Bronchial epithelial cell (primary cell): Measurements from ENCODE around the gene SNRPA1. TPM values are rescaled to one million over a fixed set of nuclear protein-coding genes. Genes with fewer than 3 reads are reported as not detected.
A peak's percentile ranks its signal among the peaks of the same experiment; 100 is the strongest.

ENCODE experiments used
- DNase-seq: peaks from one replicate; pipeline ENCODE4 v3.0.0-alpha.2; 2010; ENCODE audit warnings: low read depth
- FAIRE-seq: peaks from 2 replicates; lab custom pipeline; 2011; peaks lifted over from hg19 to GRCh38; lab: Jason Lieb, UNC
- H3K27me3 ChIP-seq: 2 replicates; pipeline ENCODE4 v1.5.1; 2011; ENCODE audit warnings: low read length; ENCODE audit not compliant: control insufficient read depth, insufficient read depth
- H3K36me3 ChIP-seq: 2 replicates; pipeline ENCODE4 v1.5.1; 2011; ENCODE audit warnings: low read length; ENCODE audit not compliant: control insufficient read depth, insufficient read depth
- H3K4me3 ChIP-seq: 2 replicates; pipeline ENCODE4 v1.5.1; 2011; ENCODE audit warnings: mild to moderate bottlenecking, low read depth, low read length, control low read depth
- total RNA-seq: library from RNA; depleted of rRNA; stranded (reverse); fragments of >200 nt; gene quantifications from 2 replicates; pipeline ENCODE4 v1.2.1, GENCODE V29; 2014
- TF ChIP-seq, protein P1 (sequence below): IDR thresholded peaks from 2 replicates; pipeline ENCODE4 v1.5.1; 2011; ENCODE audit warnings: mild to moderate bottlenecking, moderate library complexity, low read length, control low read depth, inconsistent platforms; ENCODE audit not compliant: insufficient read depth, severe bottlenecking

SNRPA1 gene
- total RNA-seq, 1 donor from 2014 or later: 21.6 TPM

DNA sequence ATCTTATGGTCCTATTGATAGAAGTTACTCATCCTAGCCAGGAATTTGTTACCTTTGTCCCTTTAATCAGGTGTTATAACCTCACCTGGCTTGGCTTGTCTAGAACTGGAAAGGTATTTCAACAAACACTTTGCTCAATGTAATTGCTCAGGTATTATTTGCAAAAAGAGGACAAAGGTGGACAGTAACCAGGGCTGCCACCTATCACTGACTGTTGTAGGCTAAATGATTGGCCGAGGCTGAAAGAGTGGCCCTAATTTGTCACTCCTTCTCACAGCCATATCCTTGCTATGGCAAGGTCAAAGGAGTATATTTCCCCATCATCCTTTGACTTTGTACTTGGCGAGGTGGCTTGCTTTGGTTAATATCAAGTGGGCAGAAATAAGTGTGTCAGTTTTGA is 15.0 kb downstream of the SNRPA1 start:
- TF ChIP-seq, protein P1, sequence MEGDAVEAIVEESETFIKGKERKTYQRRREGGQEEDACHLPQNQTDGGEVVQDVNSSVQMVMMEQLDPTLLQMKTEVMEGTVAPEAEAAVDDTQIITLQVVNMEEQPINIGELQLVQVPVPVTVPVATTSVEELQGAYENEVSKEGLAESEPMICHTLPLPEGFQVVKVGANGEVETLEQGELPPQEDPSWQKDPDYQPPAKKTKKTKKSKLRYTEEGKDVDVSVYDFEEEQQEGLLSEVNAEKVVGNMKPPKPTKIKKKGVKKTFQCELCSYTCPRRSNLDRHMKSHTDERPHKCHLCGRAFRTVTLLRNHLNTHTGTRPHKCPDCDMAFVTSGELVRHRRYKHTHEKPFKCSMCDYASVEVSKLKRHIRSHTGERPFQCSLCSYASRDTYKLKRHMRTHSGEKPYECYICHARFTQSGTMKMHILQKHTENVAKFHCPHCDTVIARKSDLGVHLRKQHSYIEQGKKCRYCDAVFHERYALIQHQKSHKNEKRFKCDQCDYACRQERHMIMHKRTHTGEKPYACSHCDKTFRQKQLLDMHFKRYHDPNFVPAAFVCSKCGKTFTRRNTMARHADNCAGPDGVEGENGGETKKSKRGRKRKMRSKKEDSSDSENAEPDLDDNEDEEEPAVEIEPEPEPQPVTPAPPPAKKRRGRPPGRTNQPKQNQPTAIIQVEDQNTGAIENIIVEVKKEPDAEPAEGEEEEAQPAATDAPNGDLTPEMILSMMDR: no peak
- H3K4me3 ChIP-seq: no peak overlapping the region
- peaks cover 10% of the 10 kb centered on the region for H3K36me3 ChIP-seq
- FAIRE-seq: no peak
- no peak for DNase-seq
- no peaks in the 10 kb centered on the region for H3K27me3 ChIP-seq

DNA sequence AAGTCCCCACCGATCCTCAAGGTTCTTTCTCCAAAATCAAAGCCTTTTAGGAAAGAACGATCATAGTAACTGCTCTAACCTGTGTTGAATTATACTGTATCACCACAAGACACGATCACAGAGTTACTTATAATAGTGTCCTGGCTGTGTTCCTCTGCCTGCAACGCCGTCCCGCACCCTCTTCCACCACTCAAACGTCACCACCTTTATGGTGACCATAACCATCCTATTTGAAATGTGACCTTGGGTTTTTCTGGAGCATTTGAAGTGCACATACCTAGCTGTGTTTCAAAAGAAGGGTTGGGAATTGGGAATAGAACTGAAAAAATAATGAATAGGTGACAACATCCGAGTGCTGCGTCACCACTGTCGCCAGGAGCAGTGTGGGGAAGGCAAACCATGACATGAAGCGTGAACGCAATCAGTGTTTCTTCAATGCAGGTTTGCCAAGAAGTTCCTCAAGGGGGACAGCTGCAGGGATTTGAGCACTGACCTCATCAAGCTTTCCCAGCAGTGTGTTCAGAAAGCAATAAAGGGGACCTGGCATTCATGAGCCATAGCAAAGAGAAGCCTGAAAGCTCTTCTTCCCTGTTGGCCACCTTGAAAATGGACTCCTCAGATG is 17.0 kb downstream of the SNRPA1 start:
- Histone ChIP-seq H3K36me3 (peaks cover 24% of the 10 kb centered on the region), H3K4me3 (peak overlapping the region; percentile 89), H3K27me3 (no peaks in the 10 kb centered on the region)
- DNase-seq: no peak
- no peak for FAIRE-seq
- TF ChIP-seq, protein P1: no peak

GRCh38 chr15:101277038-101277822 is 17.8 kb downstream of the SNRPA1 start, which contains the start of gene SELENOS:
SELENOS (minus strand) TSS chr15:101277485; CDS start chr15:101277417, 68 bp downstream.
- TF ChIP-seq, protein P1: no peak
- DNase-seq (peak; percentile 64), FAIRE-seq (no peak)
- peak within 1 kb of the TSS; percentile 89 for H3K4me3 ChIP-seq
- H3K27me3 ChIP-seq: no peaks in the 10 kb centered on the region
- peaks cover 25% of the 10 kb centered on the region for H3K36me3 ChIP-seq

- TF ChIP-seq, protein P1: peak; percentile 34
- Histone ChIP-seq H3K27me3 (no peaks in the 10 kb centered on the region), H3K36me3 (peaks cover 27% of the 10 kb centered on the region), H3K4me3 (peak overlapping the region; percentile 89)
- FAIRE-seq (no peak), DNase-seq (peak; percentile 31)
Measured at GRCh38 chr15:101276501-101277037, 18.5 kb downstream of the SNRPA1 start.

DNA sequence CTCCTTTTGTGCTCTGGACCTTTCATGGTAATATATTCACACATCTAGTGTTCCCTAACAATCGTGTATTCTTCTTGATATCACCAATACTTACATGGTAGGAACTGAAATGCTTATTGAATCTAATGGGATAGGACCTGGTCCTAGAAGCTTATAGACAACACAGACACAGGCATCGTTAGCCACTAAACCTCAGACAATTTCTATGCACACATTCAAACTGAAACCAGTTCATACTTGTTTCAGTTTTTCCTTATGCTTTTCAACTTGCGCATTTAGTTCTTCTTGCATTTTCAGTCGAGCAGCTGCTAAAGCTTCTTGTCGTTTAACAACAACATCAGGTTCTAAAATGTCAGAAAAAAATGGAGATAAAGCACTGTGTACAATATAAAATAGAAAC is 20.0 kb downstream of the SNRPA1 start:
- no peak for FAIRE-seq
- H3K4me3 ChIP-seq: no peak overlapping the region

More for the DNA sequence above, 20.0 kb downstream of the SNRPA1 start:
- DNase-seq: no peak
- TF ChIP-seq, protein P1: no peak
- no peaks in the 10 kb centered on the region for H3K27me3 ChIP-seq
- H3K36me3 ChIP-seq: peaks cover 27% of the 10 kb centered on the region
